ENCODE data around the gene RBP3.

Gene RBP3

DNA sequence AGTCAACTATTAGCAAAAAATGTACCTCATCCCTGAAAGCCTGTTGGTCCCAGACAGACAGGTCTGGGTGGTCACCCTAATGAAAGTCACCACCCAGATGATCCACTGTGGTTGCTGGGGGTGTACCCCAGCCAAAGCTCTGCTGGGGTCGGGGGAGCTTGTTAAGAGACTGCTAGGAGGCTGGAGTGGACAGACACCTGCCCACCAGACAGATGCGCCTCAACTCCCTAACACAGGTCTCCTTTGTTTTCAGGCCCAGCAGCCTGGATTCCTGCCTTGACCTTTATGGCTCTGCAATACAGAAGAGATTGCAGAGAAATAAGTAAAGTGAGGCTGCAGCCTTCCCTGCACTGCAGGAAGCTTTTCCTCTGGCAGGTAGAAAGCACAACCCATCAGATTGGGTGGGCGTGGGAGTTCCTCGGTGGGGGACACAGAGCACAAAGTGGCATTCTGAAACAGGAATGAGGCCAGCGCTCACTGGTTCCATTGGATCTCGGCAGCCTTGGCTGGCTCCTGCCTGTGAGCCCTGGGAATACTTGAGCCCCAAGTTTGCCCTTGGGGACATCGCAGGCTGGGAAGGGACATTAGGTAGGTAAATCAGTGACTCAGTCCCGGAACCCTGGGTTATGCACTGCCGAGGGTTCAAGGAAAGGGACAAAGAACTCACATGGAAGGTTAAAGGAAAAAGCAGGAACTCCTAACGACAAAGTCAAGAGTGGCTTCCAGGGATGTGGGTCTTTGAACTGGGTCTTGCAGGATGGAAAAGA, 53.9 kb downstream of the RBP3 start:
- no peak for DNase-seq (ENCODE audit: low spot score)

DNA sequence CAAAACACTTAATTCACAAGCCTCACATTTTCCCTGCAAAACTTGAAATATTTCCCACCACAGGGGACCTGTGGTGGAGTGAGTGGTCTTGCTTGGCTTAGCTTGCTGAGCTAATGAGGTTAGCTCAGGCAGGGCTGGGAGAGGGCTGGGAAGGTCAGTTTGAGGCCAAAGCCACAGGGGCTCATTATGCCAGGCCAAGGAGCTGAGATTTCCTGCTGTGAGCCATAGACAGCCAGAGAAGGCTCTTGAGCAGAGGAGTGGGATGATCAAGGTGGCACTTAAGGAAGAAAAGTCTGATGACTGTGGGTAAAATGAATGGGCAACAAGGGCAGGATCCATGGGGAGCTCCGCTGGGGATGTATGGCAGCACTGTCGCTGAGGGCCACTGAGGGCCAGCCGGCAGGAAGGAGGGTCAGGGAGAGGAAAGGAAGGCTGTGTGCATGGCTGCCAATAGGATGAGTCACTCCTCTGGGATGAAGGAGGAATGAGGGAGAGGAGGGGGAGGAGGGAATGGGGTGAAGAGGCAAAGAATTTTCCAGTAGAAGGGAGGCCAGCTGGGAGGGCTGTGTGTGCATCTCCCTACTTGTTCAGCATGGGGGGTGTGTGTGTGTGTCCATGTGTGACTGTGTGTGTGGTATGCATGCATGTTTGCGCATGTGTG, 54.6 kb downstream of the RBP3 start:
- no peak for DNase-seq (ENCODE audit: low spot score)

DNA sequence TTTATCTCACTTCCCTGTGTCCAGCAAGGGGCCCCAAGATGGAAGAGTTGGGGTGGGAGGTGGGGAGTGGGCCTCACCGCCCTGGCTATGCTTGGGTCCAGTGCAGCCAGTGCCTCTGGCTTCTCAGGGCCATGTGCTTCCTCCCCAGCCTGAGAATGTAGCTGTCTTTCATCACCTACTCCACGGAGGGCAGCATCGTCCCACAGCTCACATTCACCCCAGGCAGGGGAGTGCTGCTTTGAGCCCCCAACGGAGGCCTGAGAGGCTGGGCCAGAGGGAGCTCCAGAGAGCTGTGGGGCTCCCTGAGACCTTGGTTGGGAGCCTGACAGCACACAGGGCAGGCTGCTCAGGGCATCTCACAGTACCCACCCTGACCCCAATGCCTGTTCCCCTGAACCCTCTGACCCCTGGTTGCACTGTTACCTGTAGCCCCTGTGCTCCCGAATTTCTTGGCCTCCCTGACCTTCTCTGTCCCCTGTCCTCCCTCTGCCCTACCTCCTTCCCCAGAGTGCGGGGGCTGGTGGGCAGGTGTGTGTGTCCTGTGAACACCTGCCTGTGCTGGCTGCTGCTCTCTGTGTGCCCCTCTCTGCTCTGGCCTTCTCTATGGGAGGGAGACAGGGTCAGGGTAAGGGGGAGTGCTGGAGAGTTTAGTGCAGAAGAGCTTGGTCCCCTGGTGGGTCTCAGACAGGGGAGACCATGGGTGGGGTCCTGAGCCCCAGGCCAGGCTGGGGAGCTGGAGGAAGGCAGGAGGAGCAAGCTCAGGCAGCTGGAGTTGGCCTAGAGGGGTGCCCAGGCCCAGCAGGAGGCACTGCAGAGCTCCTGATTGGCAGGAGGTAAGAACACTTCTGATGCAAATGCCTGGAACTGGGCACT, 55.5 kb downstream of the RBP3 start:
- no peak for DNase-seq (ENCODE audit: low spot score)

DNA sequence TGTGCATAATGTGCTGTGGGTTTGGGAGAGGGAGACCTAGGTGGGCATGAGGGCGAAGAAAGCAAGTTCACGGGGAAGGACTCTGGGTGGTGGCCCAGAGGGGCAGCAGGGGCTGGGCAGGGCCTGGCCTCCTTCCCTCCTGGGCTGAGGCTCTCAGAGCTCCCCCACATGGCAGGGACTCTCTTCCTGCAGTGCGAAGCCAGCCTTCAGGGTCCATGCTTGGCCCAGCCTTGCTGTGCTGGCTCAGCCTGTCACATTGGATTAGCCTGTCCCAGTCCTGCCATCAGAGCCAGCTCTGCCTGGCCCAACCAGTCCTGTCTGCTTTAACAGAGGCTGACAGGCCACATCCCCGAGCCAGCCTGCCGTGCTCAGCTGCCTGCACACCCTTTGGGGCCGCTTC, 56.3 kb downstream of the RBP3 start:
- no peak for DNase-seq (ENCODE audit: low spot score)

DNA sequence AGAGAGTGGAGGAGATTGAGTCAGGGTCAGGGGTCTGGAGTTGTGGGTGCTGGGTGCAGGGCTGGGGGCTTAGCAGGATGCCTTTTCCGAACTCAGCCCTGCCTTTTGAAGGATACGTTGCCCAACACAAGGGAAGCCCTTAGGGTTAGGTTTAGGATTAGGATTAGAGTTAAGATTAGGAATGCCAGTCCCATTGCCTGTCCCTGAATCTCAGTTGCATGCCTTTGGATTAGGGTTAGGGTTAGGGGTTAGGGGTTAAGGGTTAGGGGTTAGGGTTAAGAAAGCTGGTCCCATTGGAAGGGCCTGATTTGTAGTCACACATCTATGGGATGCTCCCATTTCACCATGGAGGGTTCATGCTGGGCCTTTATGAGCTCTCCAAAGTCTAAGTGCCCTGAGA, 56.8 kb downstream of the RBP3 start:
- DNase-seq (ENCODE audit: low spot score) = no peak

DNA sequence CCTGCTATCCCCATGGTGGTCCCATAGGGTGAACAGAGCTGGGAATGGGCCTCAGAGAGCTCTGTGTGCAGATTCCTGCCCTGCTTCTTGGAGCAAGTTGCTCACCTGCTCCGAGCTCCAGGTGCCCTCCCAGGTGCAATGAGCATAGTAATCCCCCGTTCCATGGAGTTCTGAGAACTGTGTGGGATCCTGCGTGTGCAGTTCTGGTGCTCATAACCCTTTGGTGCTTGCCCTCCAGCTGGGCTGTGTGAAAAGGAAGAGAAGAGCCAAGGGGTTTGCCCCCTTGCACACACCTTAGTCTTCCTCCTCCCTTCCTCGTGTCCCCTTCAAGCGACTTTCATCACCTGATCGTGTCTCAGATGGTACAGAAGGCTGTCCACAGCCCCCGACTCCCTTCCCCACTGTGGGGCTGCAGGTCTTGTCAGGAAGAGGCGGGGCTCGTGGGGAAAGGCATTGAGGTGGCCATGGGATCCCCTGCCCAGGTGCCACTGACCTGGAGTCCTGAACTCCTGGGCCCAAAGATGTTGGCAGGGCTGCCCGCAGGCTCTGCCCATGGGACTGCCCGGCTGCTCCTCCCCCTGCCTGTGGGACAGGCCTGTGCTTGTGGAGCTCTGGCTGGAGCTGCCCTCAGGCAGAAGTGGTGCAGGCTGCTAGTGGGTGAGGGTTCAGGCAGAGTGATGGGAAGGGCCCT, 57.8 kb downstream of the RBP3 start:
- DNase-seq (ENCODE audit: low spot score) = no peak

DNA sequence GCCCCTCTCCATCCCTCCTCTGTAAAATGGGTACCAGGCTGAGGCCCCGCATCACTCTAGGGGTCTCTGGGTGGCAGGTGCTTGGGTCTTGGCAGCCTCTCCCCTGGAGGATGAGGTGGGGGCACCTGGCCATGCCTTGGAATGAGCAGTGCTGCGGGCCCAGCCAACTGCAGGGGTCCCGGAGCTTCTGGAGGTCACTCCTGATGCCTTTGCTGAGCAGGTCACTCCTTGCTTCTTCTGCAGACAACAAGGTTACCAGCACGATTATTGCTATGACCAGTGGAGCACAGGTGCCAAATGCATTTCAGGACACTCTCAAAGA, 58.3 kb downstream of the RBP3 start:
- DNase-seq (ENCODE audit: low spot score) = no peak

DNA sequence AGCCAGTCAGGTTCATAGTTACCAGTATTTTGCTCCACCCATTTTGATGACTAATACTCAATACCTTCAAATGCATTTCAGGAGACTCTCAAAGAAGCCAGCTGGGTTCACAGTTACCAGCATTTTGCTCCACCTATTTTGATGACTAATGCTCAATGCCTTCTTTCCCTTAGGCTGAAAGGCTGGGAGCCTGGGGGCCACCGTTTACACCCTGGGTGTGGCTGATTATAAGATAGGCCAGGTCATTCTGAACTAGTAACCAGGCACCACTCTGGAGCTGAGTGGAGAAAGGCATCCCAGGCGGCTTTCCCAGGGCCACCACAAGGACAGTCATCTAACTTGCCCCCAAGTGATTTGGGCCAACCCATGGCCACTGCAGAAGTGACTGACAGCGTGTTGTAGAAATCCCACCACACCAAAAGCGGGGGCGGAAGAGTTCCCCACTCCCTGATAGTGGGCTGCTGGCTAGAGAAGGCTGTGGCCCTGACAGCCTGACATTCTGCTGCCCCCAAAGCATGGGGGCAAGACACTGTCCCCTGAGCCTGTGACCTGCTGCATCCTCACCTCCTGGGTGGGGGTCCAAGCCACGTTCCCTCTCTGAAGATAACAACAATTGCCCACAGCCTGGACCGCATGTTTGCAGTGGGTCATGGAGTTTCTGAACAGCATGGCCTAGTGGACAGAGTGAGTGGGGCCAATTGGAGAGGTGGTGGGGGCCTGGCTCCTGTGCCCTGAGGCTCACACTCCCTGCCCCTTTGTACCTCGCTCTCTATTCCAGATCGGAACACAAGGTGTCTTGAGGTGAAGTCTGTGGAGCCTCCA, 58.9 kb downstream of the RBP3 start:
- no peak for DNase-seq (ENCODE audit: low spot score)

All from germinal center (tissue), 1 donor.